Measurements from ENCODE around the gene RPRD1B. TPM values are rescaled to one million over a fixed set of nuclear protein-coding genes. Genes with fewer than 3 reads are reported as not detected.

The RPRD1B gene
- total and polyA plus RNA-seq, 2 experiments from 2014 or later = 7.3 to 24.3 TPM

GRCh38 chr20:38092915-38093314, 59.4 kb downstream of the RPRD1B start:
- H3K4me2 ChIP-seq = no peak overlapping the region
- H2AFZ ChIP-seq = no peak overlapping the region
- no peak overlapping the region for H3K27ac ChIP-seq (ENCODE audit: low read depth)
- H4K20me1 ChIP-seq (replicated peaks; ENCODE audit: insufficient read depth) = peaks cover 6% of the 10 kb centered on the region
- no peaks in the 10 kb centered on the region for H3K27me3 ChIP-seq (ENCODE audit: insufficient read depth)
- Mint-ChIP-seq H3K4me3 (no peak overlapping the region), H3K4me1 (peaks cover 2% of the 10 kb centered on the region; the same call in 2 of the 3 replicates), H3K27ac (no peak overlapping the region), H3K27me3 (ENCODE audit: insufficient read depth, low read depth, poor library complexity) (no peaks in the 10 kb centered on the region), H3K9me3 (no peaks in the 10 kb centered on the region), H3K36me3 (ENCODE audit: low read depth) (peaks cover 19% of the 10 kb centered on the region)
- ATAC-seq (no peak), DNase-seq (ENCODE audit: low spot score) (no peak)
- no peaks in the 10 kb centered on the region for H3K79me2 ChIP-seq (replicated peaks; ENCODE audit: insufficient read depth)
- peaks cover 3% of the 10 kb centered on the region; the same call in 1 of the 2 replicates for H3K36me3 ChIP-seq (ENCODE audit: insufficient read depth)
- no peaks in the 10 kb centered on the region for H3F3A ChIP-seq (replicated peaks; ENCODE audit: low read depth)
- H3K4me1 ChIP-seq (ENCODE audit: insufficient read depth) = no peaks in the 10 kb centered on the region
- H3K9me2 ChIP-seq (ENCODE audit: insufficient read depth) = no peaks in the 10 kb centered on the region
- TF ChIP-seq CTCF (conservative IDR thresholded peaks at IDR 0.05; ENCODE audit: low read depth in 2 of 2) (no peak), EZH2phosphoT487 (IDR thresholded peaks at IDR 0.05; ENCODE audit: unreplicated experiment) (no peak), EZH2 (IDR thresholded peaks at IDR 0.05; ENCODE audit: low read depth, unreplicated experiment) (no peak), POLR2AphosphoS5 (IDR thresholded peaks at IDR 0.05; ENCODE audit: low read depth) (no peak)
- H3K4me3 ChIP-seq = no peak overlapping the region

DNA sequence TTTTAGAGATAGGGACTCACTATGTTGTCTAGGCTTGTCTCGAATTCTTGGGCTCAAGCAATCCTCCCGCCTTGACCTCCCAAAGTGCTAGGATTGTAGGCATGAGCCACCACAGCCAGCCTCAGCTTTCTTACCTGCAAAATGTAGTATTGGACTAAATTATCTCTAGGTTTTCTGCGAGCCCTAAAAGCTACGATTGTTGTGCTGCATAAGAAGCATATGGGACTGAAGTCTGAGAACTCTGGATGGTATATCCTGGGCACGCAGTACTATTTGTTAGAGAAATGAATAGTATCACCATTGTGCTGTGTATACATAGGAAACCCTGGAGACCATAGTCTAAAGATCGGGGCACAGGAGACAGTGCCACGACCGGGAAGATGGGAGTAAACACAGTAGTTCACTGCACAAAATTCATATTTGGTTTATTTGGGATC, 60.1 kb downstream of the RPRD1B start:
- H3K79me2 ChIP-seq (replicated peaks; ENCODE audit: insufficient read depth) = no peaks in the 10 kb centered on the region
- Mint-ChIP-seq H3K27me3 (ENCODE audit: insufficient read depth, low read depth, poor library complexity) (no peaks in the 10 kb centered on the region), H3K27ac (no peak overlapping the region), H3K4me3 (no peak overlapping the region), H3K9me3 (no peaks in the 10 kb centered on the region), H3K4me1 (peaks cover 2% of the 10 kb centered on the region; the same call in 2 of the 3 replicates), H3K36me3 (ENCODE audit: low read depth) (peaks cover 14% of the 10 kb centered on the region)
- H3K4me2 ChIP-seq = no peak overlapping the region
- H2AFZ ChIP-seq = no peak overlapping the region
- peaks cover 3% of the 10 kb centered on the region; the same call in 1 of the 2 replicates for H3K36me3 ChIP-seq (ENCODE audit: insufficient read depth)
- H3K27ac ChIP-seq (ENCODE audit: low read depth) = no peak overlapping the region
- peaks cover 6% of the 10 kb centered on the region for H4K20me1 ChIP-seq (replicated peaks; ENCODE audit: insufficient read depth)
- H3F3A ChIP-seq (replicated peaks; ENCODE audit: low read depth) = no peaks in the 10 kb centered on the region
- H3K9me2 ChIP-seq (ENCODE audit: insufficient read depth) = no peaks in the 10 kb centered on the region
- H3K4me3 ChIP-seq = no peak overlapping the region
- H3K27me3 ChIP-seq (ENCODE audit: insufficient read depth) = no peaks in the 10 kb centered on the region
- DNase-seq (ENCODE audit: low spot score) (no peak), ATAC-seq (no peak)
- H3K4me1 ChIP-seq (ENCODE audit: insufficient read depth) = no peaks in the 10 kb centered on the region
- no peak for TF ChIP-seq POLR2AphosphoS5 (IDR thresholded peaks at IDR 0.05; ENCODE audit: low read depth)
- no peak for TF ChIP-seq ETS1 (IDR thresholded peaks at IDR 0.05)
- TF ChIP-seq JUNB (IDR thresholded peaks at IDR 0.05; ENCODE audit: unreplicated experiment) = no peak
- TF ChIP-seq, protein P1, sequence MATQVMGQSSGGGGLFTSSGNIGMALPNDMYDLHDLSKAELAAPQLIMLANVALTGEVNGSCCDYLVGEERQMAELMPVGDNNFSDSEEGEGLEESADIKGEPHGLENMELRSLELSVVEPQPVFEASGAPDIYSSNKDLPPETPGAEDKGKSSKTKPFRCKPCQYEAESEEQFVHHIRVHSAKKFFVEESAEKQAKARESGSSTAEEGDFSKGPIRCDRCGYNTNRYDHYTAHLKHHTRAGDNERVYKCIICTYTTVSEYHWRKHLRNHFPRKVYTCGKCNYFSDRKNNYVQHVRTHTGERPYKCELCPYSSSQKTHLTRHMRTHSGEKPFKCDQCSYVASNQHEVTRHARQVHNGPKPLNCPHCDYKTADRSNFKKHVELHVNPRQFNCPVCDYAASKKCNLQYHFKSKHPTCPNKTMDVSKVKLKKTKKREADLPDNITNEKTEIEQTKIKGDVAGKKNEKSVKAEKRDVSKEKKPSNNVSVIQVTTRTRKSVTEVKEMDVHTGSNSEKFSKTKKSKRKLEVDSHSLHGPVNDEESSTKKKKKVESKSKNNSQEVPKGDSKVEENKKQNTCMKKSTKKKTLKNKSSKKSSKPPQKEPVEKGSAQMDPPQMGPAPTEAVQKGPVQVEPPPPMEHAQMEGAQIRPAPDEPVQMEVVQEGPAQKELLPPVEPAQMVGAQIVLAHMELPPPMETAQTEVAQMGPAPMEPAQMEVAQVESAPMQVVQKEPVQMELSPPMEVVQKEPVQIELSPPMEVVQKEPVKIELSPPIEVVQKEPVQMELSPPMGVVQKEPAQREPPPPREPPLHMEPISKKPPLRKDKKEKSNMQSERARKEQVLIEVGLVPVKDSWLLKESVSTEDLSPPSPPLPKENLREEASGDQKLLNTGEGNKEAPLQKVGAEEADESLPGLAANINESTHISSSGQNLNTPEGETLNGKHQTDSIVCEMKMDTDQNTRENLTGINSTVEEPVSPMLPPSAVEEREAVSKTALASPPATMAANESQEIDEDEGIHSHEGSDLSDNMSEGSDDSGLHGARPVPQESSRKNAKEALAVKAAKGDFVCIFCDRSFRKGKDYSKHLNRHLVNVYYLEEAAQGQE (IDR thresholded peaks at IDR 0.05; ENCODE audit: unreplicated experiment) = no peak
- TF ChIP-seq CTCF (conservative IDR thresholded peaks at IDR 0.05; ENCODE audit: low read depth in 2 of 2) = no peak
- no peak for TF ChIP-seq CREB1 (CRISPR knock-in tag; IDR thresholded peaks at IDR 0.05; ENCODE audit: low read depth)
